ENCODE measurements around the gene BSN.

Gene BSN

DNA sequence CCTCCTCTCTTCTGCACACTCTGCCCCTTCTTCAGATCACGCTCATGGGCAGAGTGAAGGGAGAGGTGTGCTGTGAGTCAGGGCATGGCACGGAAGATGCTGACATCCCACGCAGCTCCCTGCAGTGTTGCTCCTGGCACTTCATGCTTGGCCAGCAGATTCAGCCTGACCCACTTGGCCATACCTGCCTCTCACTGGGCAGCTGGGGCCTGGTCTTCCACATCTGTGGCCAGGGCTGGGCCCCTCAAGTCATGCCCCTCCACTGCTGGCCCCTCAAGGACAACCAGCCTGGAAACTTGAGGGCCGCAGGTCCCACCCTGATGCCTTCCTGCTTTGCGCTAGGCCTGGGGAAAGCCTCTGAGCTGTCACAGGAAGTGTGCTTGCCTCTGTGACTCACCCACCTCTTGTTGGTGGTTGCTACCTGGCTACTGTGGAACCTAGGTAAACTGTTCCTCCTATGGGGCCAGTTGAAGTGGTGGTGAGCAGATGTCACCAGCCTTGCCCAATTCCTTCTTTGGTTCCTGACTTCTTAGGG, 48.7 kb downstream of the BSN start:
- DNase-seq, result no peak

DNA sequence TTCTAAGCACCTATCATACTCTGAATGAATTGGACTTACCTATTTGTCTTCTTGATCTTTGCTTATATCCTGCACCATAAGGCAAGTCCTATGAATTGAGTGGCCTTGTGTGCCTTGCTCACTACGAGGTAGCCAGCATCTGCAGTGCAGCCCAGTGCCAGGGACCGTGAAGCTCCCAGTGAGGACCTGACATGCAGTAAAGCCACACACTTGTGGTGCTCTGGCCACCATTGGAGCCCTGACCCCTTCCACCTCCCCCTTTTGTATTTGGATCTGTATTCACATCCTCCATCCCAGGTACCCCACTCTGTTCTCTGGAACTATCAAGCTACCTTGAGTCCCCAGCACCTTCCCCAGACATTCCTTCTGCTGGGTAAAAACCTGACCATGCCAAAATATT, 52.1 kb downstream of the BSN start:
- DNase-seq, result no peak

DNA sequence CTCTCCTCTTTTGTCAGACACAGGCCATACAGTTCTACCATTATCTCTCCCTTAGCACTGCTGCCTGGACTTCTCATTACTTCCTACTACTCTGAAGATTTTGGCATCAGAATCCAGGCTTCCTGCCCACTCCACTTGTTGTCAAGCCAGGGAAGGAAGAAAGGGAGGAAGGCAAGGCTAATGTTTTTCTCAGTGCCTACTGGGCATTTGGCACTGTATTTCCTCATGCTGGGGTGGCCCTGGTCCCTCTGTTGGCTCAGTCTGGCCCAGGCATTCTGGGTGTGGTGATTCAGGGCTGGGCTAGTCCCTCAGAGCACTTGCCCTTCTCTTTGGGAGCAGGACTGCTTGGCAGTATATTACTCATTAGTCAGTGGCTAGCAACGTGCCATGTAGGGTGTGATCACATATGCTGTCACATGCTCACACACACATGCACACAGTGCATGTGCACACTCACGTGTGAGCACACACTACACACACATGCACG, 52.9 kb downstream of the BSN start:
- DNase-seq, result no peak

DNA sequence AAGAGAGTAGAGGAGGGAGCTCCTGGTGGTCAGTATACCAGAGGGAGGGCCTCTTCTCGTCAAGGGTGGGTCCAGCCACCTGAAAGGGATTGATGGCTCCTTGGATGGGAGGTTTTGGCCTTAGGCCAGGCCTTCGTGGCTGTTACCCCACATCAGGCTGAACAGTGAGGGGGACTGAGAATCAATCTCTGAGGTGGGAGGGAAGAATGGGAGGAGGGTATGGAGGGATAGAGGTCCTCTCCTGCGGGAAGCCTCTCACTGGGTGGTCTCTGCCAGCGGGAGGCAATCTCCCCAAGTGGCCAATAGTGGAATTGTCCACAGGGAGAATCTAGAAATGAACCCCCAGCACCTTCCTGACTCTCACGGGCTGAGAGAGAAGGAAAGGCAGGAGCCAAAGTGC, 53.5 kb downstream of the BSN start:
- no peak for DNase-seq

DNA sequence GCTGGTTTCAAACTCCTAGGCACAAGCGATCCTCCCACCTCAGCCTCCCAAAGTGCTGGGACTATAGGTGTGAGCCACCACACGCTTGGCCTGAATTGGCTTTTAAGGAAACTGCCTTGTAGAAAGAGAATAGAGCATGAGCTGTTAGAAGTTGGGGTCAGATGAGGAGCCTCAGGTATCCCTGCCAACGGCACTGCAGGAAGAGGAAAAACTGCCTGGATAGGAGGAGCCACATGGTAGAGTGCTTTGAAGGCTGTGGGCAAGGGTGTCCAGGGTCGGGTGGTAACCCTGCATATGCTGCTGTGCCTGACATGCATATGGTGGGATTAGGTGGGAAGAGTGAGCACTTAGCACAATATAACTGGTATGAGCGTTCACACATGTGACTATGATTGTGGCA, 55.0 kb downstream of the BSN start:
- DNase-seq, result no peak

DNA sequence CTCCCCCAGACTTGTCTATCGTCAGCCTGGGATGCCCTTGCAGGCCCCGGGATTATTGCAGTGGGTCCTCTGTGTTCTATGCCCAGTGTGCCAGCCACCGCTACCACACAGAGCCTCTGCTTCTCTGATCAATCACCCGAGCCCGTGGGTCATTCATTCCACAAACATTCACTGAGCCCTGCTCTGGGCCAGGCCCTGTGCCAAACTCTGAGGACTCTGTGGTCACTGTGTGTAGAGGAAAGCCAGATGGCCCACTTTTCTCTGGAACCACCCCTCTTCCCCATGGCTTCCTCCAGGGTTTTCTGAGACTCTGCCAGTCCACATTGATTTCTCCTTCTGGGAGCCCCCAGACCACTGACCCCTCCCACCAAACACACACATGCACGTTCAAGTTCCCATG, 55.5 kb downstream of the BSN start:
- DNase-seq, result no peak

DNA sequence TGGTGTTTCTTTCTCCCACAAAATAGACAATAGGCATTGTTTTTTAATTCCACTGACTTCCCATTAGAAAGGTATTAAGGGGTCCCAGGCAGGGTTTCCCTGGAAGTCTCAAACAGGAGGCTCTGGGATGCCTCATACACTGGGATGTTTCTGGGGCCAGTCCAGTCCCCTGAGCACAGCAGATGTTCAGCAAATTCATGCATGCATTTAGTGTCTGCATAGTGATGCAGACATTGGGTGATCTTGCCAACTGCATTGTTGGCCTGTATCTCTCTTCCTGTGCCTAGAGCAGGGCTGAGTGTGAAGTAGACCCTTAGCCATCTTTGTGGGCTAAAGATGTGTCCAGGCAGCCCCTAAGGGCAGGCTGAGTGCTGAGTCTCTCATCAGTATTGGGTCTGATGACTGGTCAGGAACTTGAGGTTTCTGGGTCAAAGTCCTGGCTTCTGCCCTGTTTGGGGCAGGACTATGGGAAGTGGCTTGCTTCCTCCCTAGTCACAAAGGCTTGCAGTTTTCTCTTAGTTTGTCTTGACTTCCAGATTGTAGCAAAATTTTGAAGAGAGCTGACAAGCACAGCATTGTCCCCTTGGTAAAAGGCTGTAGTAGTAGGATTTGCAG, 56.5 kb downstream of the BSN start:
- no peak for DNase-seq

DNA sequence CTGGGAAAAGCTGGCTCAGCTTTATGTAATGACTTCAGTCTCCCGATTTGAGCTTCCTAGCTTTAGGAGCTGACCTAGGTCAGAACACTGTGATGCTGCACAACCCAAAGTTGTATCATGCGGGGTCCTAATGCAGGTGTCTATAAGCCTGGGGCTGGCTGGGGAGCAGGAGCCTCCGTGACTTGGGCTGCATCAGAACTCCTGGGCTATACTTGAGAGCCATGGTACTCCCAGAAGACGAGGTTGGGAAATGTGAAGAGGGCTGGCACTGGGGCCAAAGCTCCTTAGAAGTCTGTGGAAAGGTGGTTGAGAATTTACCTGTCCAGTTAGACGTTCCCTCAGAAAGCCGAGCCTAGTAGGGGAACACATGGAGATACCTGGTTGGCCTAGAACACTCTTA, 57.0 kb downstream of the BSN start:
- no peak for DNase-seq

DNA sequence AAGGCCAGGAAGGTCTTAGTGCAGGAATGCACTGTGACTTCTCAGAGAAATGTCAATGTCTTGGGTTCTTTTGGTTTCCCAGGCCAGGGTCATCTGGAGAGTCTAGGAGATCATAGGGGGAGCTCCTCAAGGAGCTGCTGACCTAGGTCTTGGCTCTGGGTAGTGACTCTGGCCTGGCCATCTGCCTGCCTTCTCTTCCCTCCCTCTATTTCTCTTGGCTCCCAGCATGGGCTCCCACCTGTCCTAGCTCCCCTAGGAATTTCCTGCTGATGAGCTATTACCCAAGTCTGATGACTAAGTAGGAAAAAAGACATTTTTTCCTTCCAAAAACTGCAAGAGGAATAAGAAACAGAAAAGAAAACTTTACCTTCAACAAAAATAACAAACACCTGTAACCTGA, 57.4 kb downstream of the BSN start:
- DNase-seq, result no peak

DNA sequence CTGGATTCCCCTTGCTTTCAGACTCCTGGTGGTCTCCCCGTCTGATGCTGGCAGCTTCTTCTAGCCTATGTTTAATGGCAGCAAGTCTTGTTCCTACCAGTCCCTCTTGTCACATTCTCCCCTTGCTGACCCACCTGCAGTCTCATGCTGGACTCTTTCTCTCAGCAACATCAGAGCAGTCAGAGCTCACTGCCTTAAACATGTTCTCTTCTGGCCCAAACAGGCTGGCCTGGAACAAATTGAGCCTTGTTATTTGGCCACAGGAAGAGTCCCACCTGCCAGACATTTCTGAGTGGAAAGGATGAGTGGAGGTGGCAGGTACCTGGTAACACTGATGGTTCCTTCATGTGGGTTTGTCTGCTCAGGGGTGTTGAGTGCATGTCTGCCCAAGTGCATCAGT, 60.7 kb downstream of the BSN start:
- DNase-seq, result no peak

DNA sequence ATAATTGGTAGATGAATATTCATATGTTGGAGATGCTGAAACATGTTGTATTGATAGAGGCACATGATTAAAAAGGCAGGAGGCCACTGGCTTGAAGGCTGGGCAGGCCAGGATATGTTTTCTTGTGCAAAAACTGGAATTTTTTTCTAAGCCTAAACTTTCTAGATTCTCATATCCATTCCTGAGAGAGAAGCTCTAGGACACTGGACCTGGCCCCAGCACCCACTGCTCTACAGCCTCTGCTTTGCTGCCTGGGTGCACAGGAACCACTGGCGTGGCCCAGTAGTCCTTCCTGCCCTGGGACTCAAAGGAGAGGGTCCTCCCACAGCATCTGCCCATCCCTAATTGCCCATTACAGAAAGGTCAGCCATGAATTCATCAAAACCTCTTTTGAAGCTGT, 61.8 kb downstream of the BSN start:
- DNase-seq, result no peak

DNA sequence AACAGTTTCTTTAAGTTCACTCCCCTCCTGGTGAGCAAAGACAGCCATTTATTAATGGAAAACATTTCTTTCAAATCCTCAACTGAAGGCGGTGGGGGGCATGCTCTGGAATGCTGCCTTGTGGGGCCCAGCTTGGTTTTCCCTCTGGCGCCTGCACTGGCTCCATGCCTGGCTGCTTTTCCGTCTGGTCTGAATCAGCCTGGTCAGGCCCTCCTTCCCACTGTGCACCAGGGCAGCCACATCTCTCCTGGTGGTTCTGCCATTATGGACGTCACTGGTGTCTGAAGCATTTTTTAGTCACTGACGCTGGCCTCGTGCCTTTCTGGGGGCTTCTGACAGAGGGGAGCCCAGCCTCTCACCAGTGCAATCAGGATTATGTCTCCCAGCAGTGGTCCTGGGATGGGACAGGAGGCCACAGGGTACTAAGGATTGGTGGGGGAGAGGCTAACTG, 62.2 kb downstream of the BSN start:
- DNase-seq, result no peak

DNA sequence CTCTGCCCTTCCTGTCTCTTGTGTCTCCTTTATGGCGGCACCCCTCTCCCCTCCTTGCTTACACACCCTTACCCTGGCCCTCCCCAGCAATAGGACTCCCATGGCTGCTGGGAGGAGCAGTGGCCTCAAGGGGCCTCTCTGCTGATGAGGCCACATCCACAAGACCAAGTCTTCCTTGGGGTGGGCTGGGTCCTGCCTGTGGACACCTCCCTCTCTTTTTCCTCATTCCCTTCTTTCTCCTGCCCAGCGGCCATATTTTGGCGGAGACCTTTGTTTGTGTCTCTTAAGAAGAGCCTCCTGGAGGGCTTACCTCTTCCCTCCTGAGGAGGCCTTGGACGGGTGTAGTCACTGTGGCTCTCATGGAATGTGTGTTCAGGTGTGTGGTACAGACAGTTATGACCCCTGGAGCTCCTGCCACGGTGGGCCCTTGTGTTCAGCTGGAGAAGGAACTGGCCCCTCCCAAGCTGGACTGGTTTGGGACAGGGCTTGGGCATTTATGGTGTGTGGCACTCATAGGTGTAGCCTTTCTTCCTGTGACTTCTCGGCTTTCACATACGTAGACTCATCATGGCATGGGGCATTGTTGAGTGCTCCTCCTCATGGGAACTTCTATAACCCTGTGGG, 63.2 kb downstream of the BSN start:
- no peak for DNase-seq

DNA sequence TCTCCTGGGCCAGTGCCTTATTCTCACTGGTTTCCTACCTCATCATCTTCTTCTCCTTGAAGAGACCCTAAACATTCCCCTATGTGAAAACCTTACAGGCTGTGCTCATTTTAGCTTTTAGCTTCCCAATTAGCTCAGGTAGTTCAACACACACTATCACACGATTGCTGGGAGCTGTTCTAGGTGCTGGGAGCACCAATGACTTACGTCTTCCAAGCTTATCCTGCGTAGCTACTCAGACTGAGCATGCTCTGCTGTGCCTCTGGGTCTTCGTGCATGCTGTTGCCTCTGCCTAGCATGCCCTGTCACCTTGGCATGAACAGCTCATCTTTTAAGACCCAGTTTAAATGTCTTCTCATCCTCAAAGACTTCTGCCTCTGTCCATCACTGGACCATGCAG, 64.1 kb downstream of the BSN start:
- no peak for DNase-seq

DNA sequence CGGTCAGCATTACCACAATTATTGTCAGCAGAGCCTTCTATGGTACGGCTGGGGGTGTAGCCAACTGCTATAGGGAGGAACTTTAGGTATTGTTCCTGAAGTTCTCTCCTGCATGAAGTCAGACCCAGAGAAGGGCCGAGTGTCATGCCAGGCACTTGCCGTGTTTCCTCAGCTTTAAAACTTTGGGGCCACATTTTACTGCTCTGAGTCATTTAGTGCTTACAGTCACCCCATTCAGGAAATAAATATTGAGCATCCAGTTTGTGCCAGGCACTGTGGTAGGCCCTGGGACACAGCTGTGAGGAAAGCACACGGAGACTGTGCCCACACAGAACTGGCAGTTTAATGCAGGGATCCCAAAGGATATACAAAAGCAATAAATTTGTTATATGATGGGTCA, 65.4 kb downstream of the BSN start:
- DNase-seq, result no peak

DNA sequence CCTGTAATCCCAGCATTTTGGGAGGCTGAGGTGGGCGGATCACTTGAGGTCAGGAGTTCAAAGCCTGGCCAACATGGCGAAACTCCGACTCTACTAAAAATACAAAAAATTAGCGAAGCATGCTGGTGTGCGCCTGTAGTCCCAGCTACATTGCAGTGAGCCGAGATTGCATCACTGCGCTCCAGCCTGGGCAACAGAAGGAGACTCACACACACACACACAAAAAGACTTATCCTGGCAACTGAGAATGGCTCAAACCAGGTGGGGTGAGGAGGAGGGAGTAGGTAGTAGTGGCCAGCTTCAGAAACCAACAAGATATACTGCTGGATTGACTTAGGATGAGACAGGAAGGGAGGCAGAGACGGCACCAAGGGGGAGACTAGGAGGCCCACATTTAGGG, 66.5 kb downstream of the BSN start:
- DNase-seq, result no peak

DNA sequence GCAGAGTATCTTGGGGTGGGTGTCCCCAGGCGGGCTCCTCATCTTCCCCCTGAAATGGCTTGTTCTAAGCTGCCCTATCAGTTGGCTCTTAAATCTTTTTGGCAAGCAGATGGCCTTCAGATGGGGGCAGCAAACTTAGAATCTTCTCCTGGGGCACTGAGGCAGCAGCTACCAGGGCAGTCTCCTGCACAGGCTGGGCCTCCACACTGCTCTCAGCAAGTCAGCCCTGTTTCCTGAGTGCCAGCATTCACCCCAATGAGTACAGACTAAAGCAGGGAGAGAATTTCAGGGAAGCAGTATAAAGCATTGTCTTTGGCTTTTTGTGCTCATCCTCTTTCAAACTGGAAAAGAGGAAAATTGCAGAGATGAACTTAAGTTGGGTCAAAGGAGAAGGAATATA, 68.8 kb downstream of the BSN start:
- DNase-seq, result no peak

DNA sequence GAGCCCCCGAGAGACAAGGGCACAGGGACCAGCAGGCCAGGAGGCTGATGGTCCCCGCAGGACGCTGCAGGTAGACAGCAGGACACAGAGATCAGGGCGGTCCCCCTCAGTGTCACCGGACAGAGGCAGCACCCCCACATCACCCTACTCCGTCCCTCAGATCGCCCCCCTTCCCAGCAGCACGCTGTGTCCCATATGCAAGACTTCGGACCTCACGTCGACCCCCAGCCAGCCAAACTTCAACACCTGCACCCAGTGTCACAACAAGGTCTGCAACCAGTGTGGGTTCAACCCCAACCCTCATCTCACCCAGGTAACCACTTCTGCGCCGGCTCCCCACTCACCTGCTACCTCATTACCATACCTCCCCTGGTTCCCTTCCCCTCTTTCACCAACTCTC, 70.8 kb downstream of the BSN start:
- no peak for DNase-seq

DNA sequence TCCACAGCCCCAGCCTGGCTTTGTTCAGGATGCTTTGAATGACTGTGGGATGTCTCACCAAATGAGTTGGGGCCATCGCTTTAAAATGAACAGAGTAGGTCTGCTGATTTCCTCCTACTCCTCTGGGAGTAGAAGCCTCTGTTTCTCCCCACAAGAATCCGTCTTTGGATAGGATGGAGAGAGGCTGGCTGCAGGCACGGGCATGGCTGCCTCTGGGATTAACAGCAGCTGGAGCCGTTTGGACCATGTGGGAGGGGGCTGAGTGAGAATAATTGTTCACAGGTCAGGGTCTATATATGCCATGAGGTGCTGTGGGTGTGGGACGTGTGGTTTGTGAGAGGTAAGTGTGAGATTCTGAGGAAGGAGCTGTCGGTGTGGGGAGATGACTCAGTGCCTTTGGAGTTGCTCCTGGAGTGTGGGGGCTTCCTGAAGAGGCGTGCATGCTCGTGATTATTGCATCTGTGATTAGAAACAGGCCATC, 71.9 kb downstream of the BSN start:
- DNase-seq, result no peak

DNA sequence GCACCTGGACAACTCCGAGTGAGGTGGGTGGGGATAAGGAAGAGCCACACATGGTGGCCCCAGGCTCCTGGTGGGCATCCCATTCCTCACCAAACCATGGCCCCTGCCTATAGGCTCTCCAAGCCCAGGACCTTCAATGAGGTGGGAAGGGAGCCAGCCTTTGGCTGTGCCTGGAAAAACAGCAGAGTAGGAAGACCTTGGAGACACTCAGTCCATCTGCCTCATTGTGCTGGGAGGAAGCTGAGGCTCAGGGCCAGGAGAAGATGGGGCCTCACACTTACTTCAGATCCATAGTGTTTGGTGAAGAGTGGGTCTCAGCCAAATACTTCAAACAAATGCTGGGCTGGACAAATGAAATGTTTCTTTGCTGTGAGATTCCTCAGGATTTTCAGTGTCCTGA, 72.5 kb downstream of the BSN start:
- DNase-seq, result no peak

DNA sequence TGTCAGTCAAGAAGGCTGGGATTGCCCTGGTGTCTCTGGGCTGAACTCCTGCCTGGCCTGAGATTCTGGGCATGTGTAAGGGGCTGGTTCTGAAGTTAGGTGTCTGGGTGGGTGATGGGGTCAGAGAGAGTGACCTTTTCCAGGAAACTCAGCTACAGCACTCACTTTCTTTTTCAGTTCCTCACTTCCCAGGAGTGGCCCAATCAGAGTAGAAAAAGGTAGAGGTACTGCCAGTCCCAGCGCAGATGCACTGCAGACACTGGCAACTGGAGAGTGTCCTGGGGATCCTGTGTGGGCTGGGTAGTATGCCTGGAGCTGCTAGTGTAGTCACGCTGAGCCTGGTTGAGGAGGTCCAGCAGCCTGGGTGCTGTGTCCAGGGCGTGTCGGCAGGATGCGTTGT, 73.4 kb downstream of the BSN start:
- DNase-seq, result no peak

DNA sequence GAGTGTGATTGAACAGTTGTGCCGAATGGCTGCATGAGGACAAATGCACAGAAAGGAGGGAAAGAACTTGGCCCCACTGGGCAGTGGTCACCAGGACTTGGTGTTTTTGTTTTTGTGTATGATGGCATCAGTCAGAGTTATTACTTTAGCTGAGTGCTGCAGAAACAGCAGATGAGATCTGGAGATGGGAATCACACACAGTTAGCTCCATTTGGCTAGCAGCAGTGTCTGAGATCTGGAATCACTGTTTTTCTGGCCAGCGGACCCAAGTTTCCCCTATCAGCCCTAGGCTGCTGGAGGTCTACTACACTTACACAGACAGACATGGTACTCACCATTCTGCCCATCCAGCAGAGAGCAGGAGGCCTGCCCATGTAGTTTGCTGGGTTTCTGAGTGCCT, 74.0 kb downstream of the BSN start:
- DNase-seq, result no peak

DNA sequence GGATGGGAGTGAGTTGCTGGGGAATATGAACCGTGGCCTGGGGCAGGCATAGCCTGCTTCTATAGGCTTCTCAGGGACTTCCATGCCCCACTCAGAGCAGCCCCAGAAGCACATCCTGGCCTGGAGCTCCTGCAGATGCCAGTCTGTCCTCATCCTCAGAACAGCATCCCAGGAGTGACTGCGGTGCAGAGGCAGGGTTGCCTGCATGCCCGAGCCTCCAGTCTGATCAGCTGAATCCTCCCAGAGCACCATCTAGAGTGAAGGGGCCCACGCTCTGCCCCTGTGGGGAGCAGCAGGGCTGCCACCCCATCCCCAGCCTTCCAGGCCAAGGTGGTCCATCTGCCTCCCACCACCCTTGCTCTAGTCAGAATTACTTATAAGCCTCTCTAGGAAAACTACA, 75.2 kb downstream of the BSN start:
- no peak for DNase-seq

DNA sequence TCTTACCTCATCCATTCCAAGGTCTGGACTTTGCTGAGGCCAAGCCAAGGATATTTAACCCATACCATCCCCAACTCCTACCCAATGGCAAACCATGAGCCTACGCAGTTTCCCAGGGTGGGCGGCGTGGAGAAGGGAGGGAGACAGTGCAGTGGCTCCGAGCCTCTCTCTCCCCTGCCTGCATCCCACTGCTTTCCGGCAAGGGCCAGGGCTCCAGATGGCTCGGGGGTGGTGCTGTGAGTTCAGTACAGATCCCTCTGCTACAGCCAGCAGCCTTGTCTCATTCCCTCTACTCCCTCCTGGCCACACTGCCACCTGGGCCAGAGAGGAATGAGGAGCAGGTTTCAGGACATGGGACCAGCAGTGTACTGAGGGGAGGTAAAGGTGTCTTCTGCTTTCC, 75.6 kb downstream of the BSN start:
- DNase-seq, result no peak

DNA sequence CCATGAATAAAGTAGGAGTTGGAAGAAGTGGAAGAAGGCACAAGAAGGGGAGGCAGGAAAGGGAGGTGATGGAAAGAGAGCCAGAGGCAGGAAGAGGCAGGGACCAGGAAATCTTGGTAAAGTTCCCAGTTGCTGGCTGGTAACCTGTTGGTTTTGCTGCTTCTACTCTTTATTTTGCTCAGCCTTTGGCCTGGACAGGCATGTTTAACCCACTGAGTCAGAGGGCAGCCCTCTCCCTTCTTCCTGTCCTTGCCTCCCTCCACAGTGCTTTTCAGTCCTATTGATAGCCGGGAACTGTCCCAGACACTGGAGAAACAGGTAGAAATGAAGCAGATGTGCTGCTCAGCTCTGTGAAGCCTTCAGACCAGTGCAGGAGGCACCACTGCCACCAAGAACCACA, 76.5 kb downstream of the BSN start:
- DNase-seq, result no peak
